ENCODE measurements around the gene NTN4.

- no peak for TF ChIP-seq CTCF (IDR thresholded peaks at IDR 0.05)
- no peak for TF ChIP-seq POLR2A (IDR thresholded peaks at IDR 0.05)
- TF ChIP-seq POLR2AphosphoS5 (IDR thresholded peaks at IDR 0.05): no peak
Observed at GRCh38 chr12:95712269-95712668, 78.3 kb downstream of the NTN4 start.

All from prostate gland (tissue), 2 donors.